ENCODE results near the gene ASCC1.

ASCC1 gene

DNA sequence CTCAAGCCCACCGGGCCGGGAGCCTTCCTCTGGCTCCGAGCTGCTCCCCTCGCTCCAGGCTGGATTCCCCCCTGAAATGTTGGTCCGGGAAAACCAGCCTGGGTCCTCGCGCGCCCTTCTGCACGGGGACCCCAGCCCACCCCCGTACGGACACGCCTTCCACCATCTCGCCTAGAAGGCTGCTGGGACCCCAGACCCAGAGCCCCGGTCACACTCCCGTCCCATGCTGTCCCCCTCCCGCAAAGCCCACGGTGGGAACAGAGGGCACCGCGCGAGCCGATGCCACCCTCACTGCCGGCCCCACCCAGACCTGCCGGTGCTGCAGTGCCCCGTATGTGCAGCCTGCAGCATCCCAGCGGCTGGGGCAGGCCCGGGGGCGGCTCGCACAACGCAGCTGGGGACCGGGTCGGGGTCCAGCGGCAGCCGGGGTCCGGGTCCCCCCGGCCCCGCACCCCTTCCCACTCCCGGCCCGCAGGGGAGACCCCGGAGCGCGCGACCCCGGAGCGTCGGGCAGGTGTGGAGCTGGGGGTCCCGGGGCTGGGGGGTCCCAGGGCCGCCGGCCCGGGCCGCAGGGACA lies 128.6 kb downstream of the ASCC1 start:
- peaks cover 19% of the 10 kb centered on the region for H3K4me1 ChIP-seq (ENCODE audit: control insufficient read depth, insufficient read depth, low read length)
- no peaks in the 10 kb centered on the region for H3K9me3 ChIP-seq (ENCODE audit: control insufficient read depth, insufficient read depth, low read length)
- H3K4me3 ChIP-seq (ENCODE audit: low read depth, low read length), result peak overlapping the region; percentile 56
- no peak overlapping the region for H3K9ac ChIP-seq (ENCODE audit: low read depth, low read length)
- H3K27me3 ChIP-seq (ENCODE audit: control insufficient read depth, insufficient read depth, low read length), result peaks cover 59% of the 10 kb centered on the region
- no peaks in the 10 kb centered on the region for H3K36me3 ChIP-seq (ENCODE audit: control insufficient read depth, insufficient read depth, low read length)
- H3K27ac ChIP-seq (ENCODE audit: low read depth, low read length), result no peak overlapping the region

DNA sequence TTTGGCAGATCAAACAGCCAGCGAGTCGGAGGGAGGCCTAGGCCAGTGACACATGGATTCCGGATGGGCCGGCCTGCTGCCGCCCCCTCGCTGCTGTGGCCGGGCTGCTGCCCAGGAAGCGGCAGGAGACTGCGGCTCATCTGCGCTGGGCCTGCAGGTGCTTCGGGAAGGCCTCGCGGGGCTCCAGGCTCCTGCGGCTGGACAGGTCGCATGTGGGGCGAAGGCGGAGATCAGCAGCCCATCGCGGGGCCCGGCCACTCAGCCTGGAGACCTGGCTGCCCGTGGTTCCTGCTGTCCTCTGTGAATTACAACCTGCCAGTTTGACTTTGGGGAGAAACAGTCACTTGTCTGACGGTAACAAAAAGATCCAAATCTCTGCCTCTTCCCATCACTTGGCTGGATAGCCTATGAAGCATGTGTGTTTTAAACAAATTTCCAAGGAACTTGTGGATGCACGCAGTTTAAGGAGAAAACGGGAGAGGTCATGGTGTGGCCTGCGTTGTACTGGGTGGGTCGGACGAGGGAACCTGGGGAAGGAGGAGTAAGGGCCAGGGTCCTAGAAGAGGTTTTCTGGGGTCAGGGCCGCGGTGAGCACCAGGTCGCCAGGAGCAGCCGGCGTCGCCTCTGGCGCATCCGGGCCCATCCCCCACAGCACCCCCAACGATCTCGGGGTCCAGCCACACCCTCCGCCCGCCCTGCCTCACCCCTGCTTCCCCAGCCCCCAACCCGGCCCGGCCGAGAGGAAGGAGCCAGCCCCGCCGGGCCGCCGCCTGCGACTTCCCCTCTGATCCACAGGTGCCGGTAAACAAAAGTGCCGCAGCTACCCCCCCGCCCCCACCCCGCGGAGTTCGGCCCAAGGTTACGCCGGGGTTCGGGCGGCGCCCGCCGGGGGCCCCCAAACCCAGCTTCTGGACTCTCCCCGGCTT lies 129.3 kb downstream of the ASCC1 start:
- H3K36me3 ChIP-seq (ENCODE audit: control insufficient read depth, insufficient read depth, low read length), result no peaks in the 10 kb centered on the region
- peak overlapping the region; percentile 56 for H3K4me3 ChIP-seq (ENCODE audit: low read depth, low read length)
- H3K9ac ChIP-seq (ENCODE audit: low read depth, low read length), result no peak overlapping the region
- H3K9me3 ChIP-seq (ENCODE audit: control insufficient read depth, insufficient read depth, low read length), result no peaks in the 10 kb centered on the region
- H3K27me3 ChIP-seq (ENCODE audit: control insufficient read depth, insufficient read depth, low read length), result peaks cover 59% of the 10 kb centered on the region
- H3K27ac ChIP-seq (ENCODE audit: low read depth, low read length), result no peak overlapping the region
- H3K4me1 ChIP-seq (ENCODE audit: control insufficient read depth, insufficient read depth, low read length), result peaks cover 19% of the 10 kb centered on the region

DNA sequence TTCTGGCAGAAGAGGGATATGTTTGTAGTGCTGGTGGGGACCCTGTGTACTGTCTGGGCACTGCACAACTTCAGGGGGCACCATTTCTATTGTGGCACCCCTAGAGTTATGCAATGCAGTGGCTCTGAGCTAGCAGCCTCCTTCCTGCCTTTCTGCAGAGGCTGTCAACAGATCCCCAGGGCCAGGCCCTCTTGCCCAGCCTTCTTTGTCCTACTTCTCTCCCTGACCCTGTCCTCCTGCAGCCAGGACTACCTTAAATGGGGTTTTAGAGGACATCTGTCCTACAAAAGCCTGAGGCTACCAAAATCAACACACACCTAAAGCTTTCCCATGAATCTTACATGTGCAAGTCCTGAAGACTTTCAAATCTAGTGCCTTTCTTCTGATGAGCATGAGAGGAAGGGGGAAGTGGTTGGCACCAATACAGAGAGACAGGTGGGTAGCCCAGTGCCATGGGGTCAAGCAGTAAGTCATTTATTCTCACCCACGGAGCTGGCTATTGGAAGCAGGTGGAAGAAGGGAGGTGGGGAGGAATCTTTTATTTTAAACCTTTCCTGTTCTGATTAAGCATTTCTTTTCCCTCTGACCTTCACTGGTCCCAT lies 130.1 kb downstream of the ASCC1 start:
- H3K36me3 ChIP-seq (ENCODE audit: control insufficient read depth, insufficient read depth, low read length), result no peaks in the 10 kb centered on the region
- H3K4me1 ChIP-seq (ENCODE audit: control insufficient read depth, insufficient read depth, low read length), result peaks cover 19% of the 10 kb centered on the region
- H3K27ac ChIP-seq (ENCODE audit: low read depth, low read length), result no peak overlapping the region
- H3K9me3 ChIP-seq (ENCODE audit: control insufficient read depth, insufficient read depth, low read length), result no peaks in the 10 kb centered on the region
- H3K9ac ChIP-seq (ENCODE audit: low read depth, low read length), result no peak overlapping the region
- no peak overlapping the region for H3K4me3 ChIP-seq (ENCODE audit: low read depth, low read length)
- peaks cover 59% of the 10 kb centered on the region for H3K27me3 ChIP-seq (ENCODE audit: control insufficient read depth, insufficient read depth, low read length)

DNA sequence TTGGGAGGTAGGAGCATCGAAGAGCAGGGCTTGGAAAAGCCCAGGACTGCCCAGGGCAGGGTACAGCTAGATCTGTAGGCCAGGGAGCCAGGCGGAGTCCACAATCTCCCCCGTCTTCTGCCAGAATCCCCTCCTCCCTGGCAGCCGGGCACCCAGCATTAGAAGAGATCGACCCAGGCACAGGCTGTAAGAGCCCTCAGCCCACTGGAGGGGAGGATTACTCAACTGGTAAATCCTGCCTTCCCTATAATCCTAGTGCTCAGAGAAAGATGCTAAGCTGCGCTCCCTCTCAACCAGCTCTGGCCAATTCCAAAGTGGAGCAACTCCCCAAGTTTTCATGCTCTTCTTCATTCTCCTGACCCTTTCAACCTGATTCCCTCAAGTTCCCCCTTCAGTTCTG lies 130.9 kb downstream of the ASCC1 start:
- Histone ChIP-seq H3K9ac (ENCODE audit: low read depth, low read length) (no peak overlapping the region), H3K27ac (ENCODE audit: low read depth, low read length) (no peak overlapping the region), H3K4me3 (ENCODE audit: low read depth, low read length) (no peak overlapping the region), H3K27me3 (ENCODE audit: control insufficient read depth, insufficient read depth, low read length) (peaks cover 55% of the 10 kb centered on the region), H3K4me1 (ENCODE audit: control insufficient read depth, insufficient read depth, low read length) (peaks cover 19% of the 10 kb centered on the region), H3K36me3 (ENCODE audit: control insufficient read depth, insufficient read depth, low read length) (no peaks in the 10 kb centered on the region), H3K9me3 (ENCODE audit: control insufficient read depth, insufficient read depth, low read length) (no peaks in the 10 kb centered on the region)

DNA sequence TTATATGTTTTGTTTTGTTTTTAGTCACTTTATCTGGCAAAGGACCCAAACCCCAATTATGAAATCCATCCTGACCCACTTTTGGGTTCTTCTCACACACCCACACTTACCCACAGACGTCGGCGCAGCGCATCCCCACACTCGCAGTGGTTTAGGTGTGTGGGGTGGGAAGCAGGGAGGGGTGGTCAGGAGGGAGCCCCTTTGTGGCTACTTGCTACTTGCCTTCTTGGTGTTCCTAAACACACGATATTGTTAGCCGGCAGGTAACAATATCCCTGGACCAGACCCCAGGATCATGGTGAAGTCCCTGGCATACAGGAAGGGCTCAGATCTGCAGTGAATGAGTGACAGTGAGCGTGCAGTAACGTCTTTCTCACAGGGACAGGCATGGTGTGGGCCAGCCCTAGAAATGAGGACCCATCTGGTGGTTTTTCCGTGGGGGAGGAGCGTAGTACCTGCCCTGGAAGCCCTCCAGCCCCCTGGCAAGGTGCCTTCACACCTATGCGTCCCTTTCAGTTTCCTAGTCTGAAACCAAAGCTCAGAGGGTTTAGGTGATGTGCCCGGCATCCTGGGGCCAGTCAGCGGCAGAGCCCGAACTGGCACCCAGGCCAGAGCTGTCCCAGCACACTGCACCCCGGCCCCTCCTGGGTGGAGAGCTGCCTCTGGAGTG lies 132.2 kb downstream of the ASCC1 start:
- no peak overlapping the region for H3K27ac ChIP-seq (ENCODE audit: low read depth, low read length)
- H3K9ac ChIP-seq (ENCODE audit: low read depth, low read length), result no peak overlapping the region
- no peaks in the 10 kb centered on the region for H3K9me3 ChIP-seq (ENCODE audit: control insufficient read depth, insufficient read depth, low read length)
- H3K4me1 ChIP-seq (ENCODE audit: control insufficient read depth, insufficient read depth, low read length), result peaks cover 12% of the 10 kb centered on the region
- no peak overlapping the region for H3K4me3 ChIP-seq (ENCODE audit: low read depth, low read length)
- H3K27me3 ChIP-seq (ENCODE audit: control insufficient read depth, insufficient read depth, low read length), result peaks cover 44% of the 10 kb centered on the region
- no peaks in the 10 kb centered on the region for H3K36me3 ChIP-seq (ENCODE audit: control insufficient read depth, insufficient read depth, low read length)

DNA sequence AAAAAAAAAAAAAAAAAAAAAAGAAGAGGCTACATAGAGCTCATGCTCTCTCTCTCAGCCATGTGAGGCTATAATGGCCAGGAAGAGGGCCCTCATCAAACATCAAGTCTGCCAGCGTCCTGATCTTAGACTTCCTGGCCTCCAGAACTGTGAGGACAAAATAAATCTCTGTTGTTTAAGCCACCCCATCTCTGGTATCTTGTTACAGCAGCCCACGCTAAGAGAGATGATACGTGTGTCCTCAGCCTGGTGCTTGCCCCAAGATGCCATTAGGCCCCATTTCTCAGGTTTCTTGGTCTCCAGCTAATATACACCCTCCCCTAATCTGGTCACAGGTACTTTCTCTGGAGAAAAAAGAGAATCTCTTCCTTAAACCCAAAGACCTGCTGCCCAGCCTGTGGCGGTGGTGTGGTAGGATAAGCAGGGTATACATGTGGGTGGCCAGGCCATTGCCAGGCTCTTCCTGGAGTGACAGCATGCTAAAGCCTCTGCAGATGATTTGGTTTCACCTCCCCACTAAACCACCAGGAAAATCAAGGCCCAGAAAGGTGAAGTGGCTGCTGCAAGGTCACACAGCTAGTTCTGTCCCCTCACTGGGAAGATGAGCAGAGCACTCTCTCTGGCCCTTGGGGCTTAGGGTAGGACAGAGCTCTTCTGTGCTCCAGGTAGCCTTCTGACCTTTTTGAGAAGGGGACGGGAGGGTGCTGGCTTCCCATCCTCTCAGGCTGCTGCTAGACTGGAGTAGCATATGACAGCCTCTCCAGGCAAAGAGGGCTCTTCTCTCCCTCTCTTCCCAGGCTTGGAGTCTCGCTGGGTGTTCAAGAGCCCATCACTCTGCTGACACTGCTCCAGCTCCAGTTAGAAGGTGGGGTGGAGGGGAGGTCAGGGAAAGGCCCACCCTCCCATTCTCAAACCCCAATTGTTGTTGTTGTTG lies 133.0 kb downstream of the ASCC1 start:
- H3K27ac ChIP-seq (ENCODE audit: low read depth, low read length), result no peak overlapping the region

DNA sequence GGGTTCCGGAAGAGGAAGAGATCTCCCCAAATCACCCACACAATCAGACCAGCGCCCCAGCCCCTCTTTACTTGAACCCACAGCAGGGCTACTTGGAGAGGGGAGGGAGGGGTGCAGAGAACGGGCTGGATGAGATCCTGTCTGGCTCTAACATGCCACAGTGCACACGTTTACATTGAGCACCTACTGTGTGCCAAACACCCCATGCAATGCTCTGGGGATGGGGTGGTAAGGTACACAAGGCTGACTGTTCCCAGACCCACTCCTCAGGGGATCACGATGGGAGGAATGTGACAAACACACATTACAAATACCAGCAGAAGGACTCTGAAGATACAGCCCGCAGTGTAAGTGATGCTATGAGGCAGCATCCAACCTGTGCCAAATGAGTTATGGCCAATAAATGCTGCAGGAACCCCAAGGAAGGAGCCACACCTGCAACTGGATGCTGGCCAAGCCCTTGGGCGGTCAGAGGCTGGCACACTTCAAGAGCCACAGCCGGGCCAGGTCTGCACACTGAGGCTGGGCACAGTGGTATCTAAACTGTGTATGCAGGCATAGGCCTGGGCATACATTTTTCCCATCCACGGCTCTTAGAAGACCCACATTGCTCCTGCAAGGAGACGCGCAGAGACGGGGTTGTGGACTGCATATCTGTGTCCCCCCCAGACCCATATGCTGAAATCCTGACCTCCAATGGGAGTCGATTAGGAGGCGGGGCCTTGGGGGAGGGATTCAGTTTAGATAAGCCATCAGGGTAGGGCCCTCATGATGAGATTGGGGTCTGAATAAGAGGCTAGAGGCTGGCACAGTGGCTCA lies 134.1 kb downstream of the ASCC1 start:
- H3K4me1 ChIP-seq (ENCODE audit: control insufficient read depth, insufficient read depth, low read length), result peaks cover 4% of the 10 kb centered on the region
- no peak overlapping the region for H3K4me3 ChIP-seq (ENCODE audit: low read depth, low read length)
- H3K9ac ChIP-seq (ENCODE audit: low read depth, low read length), result no peak overlapping the region
- no peaks in the 10 kb centered on the region for H3K36me3 ChIP-seq (ENCODE audit: control insufficient read depth, insufficient read depth, low read length)
- H3K9me3 ChIP-seq (ENCODE audit: control insufficient read depth, insufficient read depth, low read length), result no peaks in the 10 kb centered on the region
- H3K27me3 ChIP-seq (ENCODE audit: control insufficient read depth, insufficient read depth, low read length), result peaks cover 25% of the 10 kb centered on the region
- H3K27ac ChIP-seq (ENCODE audit: low read depth, low read length), result no peak overlapping the region

More for the DNA sequence above, 133.0 kb downstream of the ASCC1 start:
- Histone ChIP-seq H3K9me3 (ENCODE audit: control insufficient read depth, insufficient read depth, low read length) (no peaks in the 10 kb centered on the region), H3K4me1 (ENCODE audit: control insufficient read depth, insufficient read depth, low read length) (peaks cover 4% of the 10 kb centered on the region), H3K4me3 (ENCODE audit: low read depth, low read length) (no peak overlapping the region), H3K36me3 (ENCODE audit: control insufficient read depth, insufficient read depth, low read length) (no peaks in the 10 kb centered on the region), H3K9ac (ENCODE audit: low read depth, low read length) (no peak overlapping the region), H3K27me3 (ENCODE audit: control insufficient read depth, insufficient read depth, low read length) (peaks cover 36% of the 10 kb centered on the region)

DNA sequence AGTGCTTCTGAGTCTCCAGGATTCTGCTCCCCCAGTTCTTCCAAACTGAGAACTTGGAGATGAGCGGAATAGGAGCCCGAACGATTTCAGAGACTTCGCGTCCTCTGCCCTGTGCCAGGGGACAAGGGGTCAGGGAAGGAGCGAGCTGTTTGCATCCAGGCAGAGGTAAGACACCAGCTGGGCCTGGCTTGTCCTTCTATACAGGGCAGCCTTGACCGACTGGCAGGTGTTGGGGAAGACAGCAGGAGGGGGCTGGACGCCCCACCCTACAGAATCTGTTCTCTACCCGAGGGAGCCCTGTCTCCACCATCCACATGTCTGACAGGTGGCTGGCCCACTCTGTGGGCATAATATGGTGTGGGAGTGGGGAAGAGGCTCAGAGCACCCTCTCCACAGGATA lies 134.9 kb downstream of the ASCC1 start:
- Histone ChIP-seq H3K36me3 (ENCODE audit: control insufficient read depth, insufficient read depth, low read length) (no peaks in the 10 kb centered on the region), H3K9me3 (ENCODE audit: control insufficient read depth, insufficient read depth, low read length) (no peaks in the 10 kb centered on the region), H3K27me3 (ENCODE audit: control insufficient read depth, insufficient read depth, low read length) (peaks cover 17% of the 10 kb centered on the region), H3K4me1 (ENCODE audit: control insufficient read depth, insufficient read depth, low read length) (no peaks in the 10 kb centered on the region), H3K4me3 (ENCODE audit: low read depth, low read length) (no peak overlapping the region), H3K27ac (ENCODE audit: low read depth, low read length) (no peak overlapping the region), H3K9ac (ENCODE audit: low read depth, low read length) (no peak overlapping the region)

DNA sequence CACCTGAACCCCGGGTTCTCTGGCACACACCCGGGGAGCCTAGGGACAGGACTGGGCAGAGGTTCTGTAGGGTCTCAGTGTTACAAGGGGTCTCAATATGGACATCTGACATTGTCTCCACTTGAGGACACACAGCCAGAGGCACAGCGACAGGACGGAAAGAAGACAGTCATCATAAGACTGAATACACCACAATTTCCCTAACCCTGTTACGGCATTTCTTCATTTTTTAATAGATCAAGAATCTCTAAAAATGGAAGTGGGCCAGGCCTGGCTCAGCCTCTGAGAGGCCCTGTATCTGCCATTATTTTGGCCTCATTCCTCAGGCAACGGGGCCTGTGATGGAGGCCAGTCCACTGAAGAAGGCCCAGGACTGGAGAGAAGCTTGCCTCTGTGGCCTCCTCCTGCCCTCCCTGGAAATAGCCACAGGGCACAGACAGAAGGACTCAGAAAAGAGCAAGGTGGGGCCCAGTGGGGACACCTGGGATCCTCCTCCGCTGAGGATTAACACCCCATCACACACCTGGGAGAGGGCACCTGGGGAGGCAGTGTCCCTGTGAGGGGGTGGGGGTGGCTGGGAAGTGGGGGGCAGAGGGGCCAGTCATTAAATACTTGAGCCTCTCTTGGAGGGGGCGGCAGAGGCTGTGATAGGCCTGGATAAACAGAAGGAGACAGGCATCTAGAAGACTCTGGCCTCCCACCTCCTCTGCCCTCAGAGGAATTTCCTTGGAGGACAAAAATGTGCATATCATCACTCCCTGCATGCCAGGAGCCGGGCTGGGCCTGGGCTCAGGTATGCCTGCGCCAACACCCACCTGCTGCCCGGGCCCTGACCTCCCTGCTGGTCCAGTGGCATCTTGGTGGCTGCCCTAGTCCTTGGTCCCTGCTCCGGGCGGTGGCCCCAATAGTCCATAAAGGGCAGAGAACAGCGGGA lies 135.8 kb downstream of the ASCC1 start:
- H3K4me1 ChIP-seq (ENCODE audit: control insufficient read depth, insufficient read depth, low read length), result no peaks in the 10 kb centered on the region
- H3K9me3 ChIP-seq (ENCODE audit: control insufficient read depth, insufficient read depth, low read length), result no peaks in the 10 kb centered on the region
- H3K9ac ChIP-seq (ENCODE audit: low read depth, low read length), result no peak overlapping the region
- H3K27ac ChIP-seq (ENCODE audit: low read depth, low read length), result no peak overlapping the region
- no peak overlapping the region for H3K4me3 ChIP-seq (ENCODE audit: low read depth, low read length)
- H3K36me3 ChIP-seq (ENCODE audit: control insufficient read depth, insufficient read depth, low read length), result no peaks in the 10 kb centered on the region
- H3K27me3 ChIP-seq (ENCODE audit: control insufficient read depth, insufficient read depth, low read length), result peaks cover 8% of the 10 kb centered on the region
